GM23338 (cell line): Measurements from ENCODE around the gene EIF4G3. TPM values are rescaled to one million over a fixed set of nuclear protein-coding genes. Genes with fewer than 3 reads are reported as not detected.

Source experiments
- ATAC-seq: fragments of 200-7000 bp; cut with Tn5 transposase; 3 replicates; pipeline ENCODE4 v1.9.1; 2020
- DNase-seq: peaks from one replicate; pipeline ENCODE4 v3.0.0-alpha.2; 2015; ENCODE audit warnings: low spot score
- H2AFZ ChIP-seq: fragments of 200-600 bp; sonication (generic); 2 replicates; pipeline ENCODE4 v1.8.0; 2016; ENCODE audit warnings: antibody characterized with exemption, mild to moderate bottlenecking, moderate library complexity
- H3F3A ChIP-seq: fragments of 200-600 bp; sonication (generic); replicated peaks from 2 replicates; pipeline ENCODE4 v1.8.0; 2017; ENCODE audit warnings: antibody characterized with exemption, mixed run types, low read depth
- H3K27ac ChIP-seq: fragments of 200-600 bp; sonication (generic); 2 replicates; pipeline ENCODE4 v1.6.1; 2016; ENCODE audit warnings: low read depth
- H3K27me3 ChIP-seq: fragments of 200-600 bp; sonication (generic); 2 replicates; pipeline ENCODE4 v1.8.0; 2016; ENCODE audit warnings: mild to moderate bottlenecking, mixed run types, moderate library complexity; ENCODE audit not compliant: insufficient read depth
- H3K36me3 ChIP-seq: fragments of 200-600 bp; sonication (generic); 2 replicates; pipeline ENCODE4 v1.8.0; 2016; ENCODE audit warnings: mild to moderate bottlenecking; ENCODE audit not compliant: insufficient read depth
- H3K4me1 ChIP-seq: fragments of 200-600 bp; sonication (generic); 2 replicates; pipeline ENCODE4 v1.8.0; 2016; ENCODE audit warnings: mild to moderate bottlenecking, moderate library complexity; ENCODE audit not compliant: insufficient read depth
- H3K4me2 ChIP-seq: fragments of 200-600 bp; sonication (generic); 2 replicates; pipeline ENCODE4 v1.7.1; 2017; ENCODE audit warnings: mixed run types
- H3K4me3 ChIP-seq: fragments of 200-600 bp; sonication (generic); 2 replicates; pipeline ENCODE4 v1.6.1; 2016; ENCODE audit warnings: mixed run types
- H3K79me2 ChIP-seq: fragments of 200-600 bp; sonication (generic); replicated peaks from 2 replicates; pipeline ENCODE4 v1.8.0; 2017; ENCODE audit warnings: mild to moderate bottlenecking; ENCODE audit not compliant: insufficient read depth
- H3K9me2 ChIP-seq: fragments of 200-600 bp; sonication (generic); 2 replicates; pipeline ENCODE4 v1.8.0; 2017; ENCODE audit not compliant: insufficient read depth
- H4K20me1 ChIP-seq: fragments of 200-600 bp; sonication (generic); replicated peaks from 2 replicates; pipeline ENCODE4 v1.8.0; 2017; ENCODE audit warnings: mild to moderate bottlenecking; ENCODE audit not compliant: insufficient read depth
- H3K27ac Mint-ChIP-seq: 2 replicates; pipeline ENCODE4 v1.8.0; 2020; ENCODE audit warnings: inconsistent platforms, mild to moderate bottlenecking, moderate library complexity, mixed read lengths
- H3K27me3 Mint-ChIP-seq: 3 replicates; pipeline ENCODE4 v1.8.0; 2022; ENCODE audit warnings: low read depth, mild to moderate bottlenecking, moderate library complexity, mixed read lengths, inconsistent platforms; ENCODE audit not compliant: insufficient read depth, poor library complexity
- H3K36me3 Mint-ChIP-seq: 3 replicates; pipeline ENCODE4 v1.8.0; 2021; ENCODE audit warnings: low read depth, mild to moderate bottlenecking, inconsistent platforms, moderate library complexity, mixed read lengths
- H3K4me1 Mint-ChIP-seq: 3 replicates; pipeline ENCODE4 v1.8.0; 2020; ENCODE audit warnings: mild to moderate bottlenecking, inconsistent platforms, mixed read lengths
- H3K4me3 Mint-ChIP-seq: 3 replicates; pipeline ENCODE4 v1.8.0; 2021; ENCODE audit warnings: moderate library complexity, mild to moderate bottlenecking, inconsistent platforms, mixed read lengths
- H3K9me3 Mint-ChIP-seq: 3 replicates; pipeline ENCODE4 v1.8.0; 2020; ENCODE audit warnings: moderate library complexity, mild to moderate bottlenecking, inconsistent platforms, mixed read lengths
- CREB1 ChIP-seq: fragments of 250-450 bp; sonication (Bioruptor Pico); IDR thresholded peaks from 2 replicates; pipeline ENCODE4 v1.5.0; 2020; ENCODE audit warnings: low read depth, mild to moderate bottlenecking, moderate library complexity
- CTCF ChIP-seq, 2 experiments: fragments of 200-600 bp in 1 of 2; sonication (generic) in 1 of 2; conservative IDR thresholded peaks; 2 replicates each; pipeline versions ENCODE4 v1.5.1 to v1.6.1; 2016 to 2017; ENCODE audit warnings: antibody characterized with exemption in 2 of 2, low read depth in 2 of 2, mild to moderate bottlenecking in 2 of 2, moderate library complexity in 1 of 2
- EZH2 ChIP-seq: fragments of 200-600 bp; sonication (generic); IDR thresholded peaks from one replicate; pipeline ENCODE4 v1.8.0; 2017; ENCODE audit warnings: antibody characterized with exemption, mild to moderate bottlenecking, low read depth; ENCODE audit not compliant: unreplicated experiment
- EZH2phosphoT487 ChIP-seq: fragments of 200-600 bp; sonication (generic); IDR thresholded peaks from one replicate; pipeline ENCODE4 v1.8.1; 2018; ENCODE audit warnings: antibody characterized with exemption; ENCODE audit not compliant: unreplicated experiment
- JUNB ChIP-seq: IDR thresholded peaks from one replicate; pipeline ENCODE4 v1.6.1; 2016; ENCODE audit warnings: antibody characterized with exemption; ENCODE audit not compliant: unreplicated experiment
- NANOG ChIP-seq: IDR thresholded peaks from 2 replicates; pipeline ENCODE4 v1.6.1; 2016; ENCODE audit warnings: antibody characterized with exemption, borderline replicate concordance
- POLR2AphosphoS5 ChIP-seq: IDR thresholded peaks from 2 replicates; pipeline ENCODE4 v1.6.1; 2016; ENCODE audit warnings: antibody characterized with exemption, low read depth
- STAT1 ChIP-seq: IDR thresholded peaks from one replicate; pipeline ENCODE4 v1.6.1; 2016; ENCODE audit warnings: antibody characterized with exemption; ENCODE audit not compliant: unreplicated experiment
- ZNF331 ChIP-seq: fragments of 250-450 bp; sonication (Bioruptor Pico); IDR thresholded peaks from 2 replicates; pipeline ENCODE4 v1.5.0; 2020; ENCODE audit warnings: low read depth, mild to moderate bottlenecking, moderate library complexity
- ZNF462 ChIP-seq: fragments of 250-450 bp; sonication (Bioruptor Pico); IDR thresholded peaks from 2 replicates; pipeline ENCODE4 v1.5.0; 2020; ENCODE audit warnings: mild to moderate bottlenecking, moderate library complexity
- polyA plus RNA-seq: library from polyadenylated mRNA; unstranded; fragments of >200 nt; fragmentation: Nextera tagmentation; extraction: Ambion mirVana; gene quantifications from 2 replicates; pipeline ENCODE4 v1.2.1, GENCODE V29; 2016
- total RNA-seq: library from RNA; depleted of rRNA; stranded (reverse); fragments of >200 nt; shearing (Covaris generic); gene quantifications from 2 replicates; pipeline ENCODE4 v1.2.3, GENCODE V29; 2014
- TF ChIP-seq, protein P1 (sequence below): IDR thresholded peaks from 2 replicates; pipeline ENCODE4 v1.6.1; 2016; ENCODE audit warnings: antibody characterized with exemption

The EIF4G3 gene
- total and polyA plus RNA-seq, 2 experiments from 2014 or later, result 37.9 to 68.1 TPM

- TF ChIP-seq ZNF462 (no peak), STAT1 (no peak), POLR2AphosphoS5 (no peak), CTCF (conservative IDR thresholded peaks at IDR 0.05; ENCODE audit: low read depth in 2 of 2) (no peak)
Measured at GRCh38 chr1:21161842-21162241, 14.9 kb downstream of the EIF4G3 start (continued).

GRCh38 chr1:21160263-21160796, 16.4 kb downstream of the EIF4G3 start:
- no peak overlapping the region for H3K4me3 ChIP-seq
- no peak for TF ChIP-seq NANOG
- no peak for TF ChIP-seq EZH2
- TF ChIP-seq EZH2phosphoT487, result no peak
- no peak for TF ChIP-seq JUNB
- TF ChIP-seq, protein P1, sequence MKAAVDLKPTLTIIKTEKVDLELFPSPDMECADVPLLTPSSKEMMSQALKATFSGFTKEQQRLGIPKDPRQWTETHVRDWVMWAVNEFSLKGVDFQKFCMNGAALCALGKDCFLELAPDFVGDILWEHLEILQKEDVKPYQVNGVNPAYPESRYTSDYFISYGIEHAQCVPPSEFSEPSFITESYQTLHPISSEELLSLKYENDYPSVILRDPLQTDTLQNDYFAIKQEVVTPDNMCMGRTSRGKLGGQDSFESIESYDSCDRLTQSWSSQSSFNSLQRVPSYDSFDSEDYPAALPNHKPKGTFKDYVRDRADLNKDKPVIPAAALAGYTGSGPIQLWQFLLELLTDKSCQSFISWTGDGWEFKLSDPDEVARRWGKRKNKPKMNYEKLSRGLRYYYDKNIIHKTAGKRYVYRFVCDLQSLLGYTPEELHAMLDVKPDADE, result no peak
- TF ChIP-seq CREB1 (CRISPR knock-in tag), result no peak
- no peak for TF ChIP-seq ZNF331 (CRISPR knock-in tag)
- no peak for TF ChIP-seq POLR2AphosphoS5

More at GRCh38 chr1:21160263-21160796, 16.4 kb downstream of the EIF4G3 start:
- Mint-ChIP-seq H3K9me3 (no peaks in the 10 kb centered on the region), H3K27ac (no peak overlapping the region), H3K4me1 (peaks cover 6% of the 10 kb centered on the region; the same call in 2 of the 3 replicates), H3K36me3 (peaks cover 26% of the 10 kb centered on the region), H3K4me3 (no peak overlapping the region), H3K27me3 (no peaks in the 10 kb centered on the region)
- no peak overlapping the region for H3K27ac ChIP-seq
- no peaks in the 10 kb centered on the region for H3K4me1 ChIP-seq
- peaks cover 61% of the 10 kb centered on the region for H4K20me1 ChIP-seq
- no peak for ATAC-seq
- H3F3A ChIP-seq, result no peaks in the 10 kb centered on the region
- H2AFZ ChIP-seq, result no peak overlapping the region
- no peaks in the 10 kb centered on the region for H3K9me2 ChIP-seq
- peaks cover 9% of the 10 kb centered on the region; the same call in 1 of the 2 replicates for H3K36me3 ChIP-seq
- H3K4me2 ChIP-seq, result no peak overlapping the region
- peaks cover 100% of the 10 kb centered on the region for H3K79me2 ChIP-seq
- no peak for DNase-seq
- no peaks in the 10 kb centered on the region for H3K27me3 ChIP-seq
